VCaP (cell line): ENCODE data around the gene GTF2H4.
"Not testable (repeated sequence)": the region's sequence is repeated elsewhere in the genome, so short reads cannot be mapped to it uniquely, and the experiment has no call there.

Experiments
- H3K27ac ChIP-seq: fragments of 450-650 bp; 2 replicates; pipeline ENCODE4 v1.5.1; 2017
- TF ChIP-seq, protein P1 (sequence below): fragments of 450-650 bp; conservative IDR thresholded peaks from 2 replicates; pipeline ENCODE4 v1.5.1; 2017; ENCODE audit warnings: mild to moderate bottlenecking, moderate library complexity

Gene GTF2H4

DNA sequence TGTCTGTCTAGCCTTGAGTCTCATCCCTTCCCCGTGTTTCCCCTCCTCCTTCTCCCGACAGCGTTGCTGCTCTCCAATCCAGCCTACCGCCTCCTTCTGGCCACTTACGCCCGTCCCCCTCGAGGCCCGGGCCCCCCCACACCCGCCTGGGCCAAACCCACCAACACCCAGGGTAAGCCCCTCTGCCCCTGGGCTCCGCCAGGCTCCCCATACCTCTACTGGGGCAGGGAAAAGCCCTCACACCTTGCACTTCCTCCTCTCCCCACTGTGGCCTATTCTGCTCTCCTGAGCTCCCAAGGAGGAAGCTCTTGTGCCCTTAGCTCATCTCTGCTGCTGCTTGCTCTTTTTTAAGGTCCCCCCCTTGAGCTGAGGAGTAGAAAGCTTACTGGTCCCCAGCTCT lies 12.7 kb upstream of the GTF2H4 start:
- no peak overlapping the region for H3K27ac ChIP-seq
- TF ChIP-seq, protein P1, sequence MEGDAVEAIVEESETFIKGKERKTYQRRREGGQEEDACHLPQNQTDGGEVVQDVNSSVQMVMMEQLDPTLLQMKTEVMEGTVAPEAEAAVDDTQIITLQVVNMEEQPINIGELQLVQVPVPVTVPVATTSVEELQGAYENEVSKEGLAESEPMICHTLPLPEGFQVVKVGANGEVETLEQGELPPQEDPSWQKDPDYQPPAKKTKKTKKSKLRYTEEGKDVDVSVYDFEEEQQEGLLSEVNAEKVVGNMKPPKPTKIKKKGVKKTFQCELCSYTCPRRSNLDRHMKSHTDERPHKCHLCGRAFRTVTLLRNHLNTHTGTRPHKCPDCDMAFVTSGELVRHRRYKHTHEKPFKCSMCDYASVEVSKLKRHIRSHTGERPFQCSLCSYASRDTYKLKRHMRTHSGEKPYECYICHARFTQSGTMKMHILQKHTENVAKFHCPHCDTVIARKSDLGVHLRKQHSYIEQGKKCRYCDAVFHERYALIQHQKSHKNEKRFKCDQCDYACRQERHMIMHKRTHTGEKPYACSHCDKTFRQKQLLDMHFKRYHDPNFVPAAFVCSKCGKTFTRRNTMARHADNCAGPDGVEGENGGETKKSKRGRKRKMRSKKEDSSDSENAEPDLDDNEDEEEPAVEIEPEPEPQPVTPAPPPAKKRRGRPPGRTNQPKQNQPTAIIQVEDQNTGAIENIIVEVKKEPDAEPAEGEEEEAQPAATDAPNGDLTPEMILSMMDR: no peak

DNA sequence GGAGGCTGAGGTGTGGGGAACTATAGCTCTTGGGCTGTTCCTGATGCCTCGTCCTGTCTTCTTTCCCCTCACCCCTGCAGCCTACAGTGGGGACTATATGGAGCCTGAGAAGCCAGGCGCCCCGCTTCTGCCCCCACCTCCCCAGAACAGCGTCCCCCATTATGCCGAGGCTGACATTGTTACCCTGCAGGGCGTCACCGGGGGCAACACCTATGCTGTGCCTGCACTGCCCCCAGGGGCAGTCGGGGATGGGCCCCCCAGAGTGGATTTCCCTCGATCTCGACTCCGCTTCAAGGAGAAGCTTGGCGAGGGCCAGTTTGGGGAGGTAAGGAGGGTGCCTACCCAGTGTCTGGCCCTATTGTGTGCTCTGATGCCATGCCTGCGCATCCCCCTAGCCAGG lies 11.5 kb upstream of the GTF2H4 start:
- no peak overlapping the region for H3K27ac ChIP-seq
- TF ChIP-seq, protein P1: no peak

DNA sequence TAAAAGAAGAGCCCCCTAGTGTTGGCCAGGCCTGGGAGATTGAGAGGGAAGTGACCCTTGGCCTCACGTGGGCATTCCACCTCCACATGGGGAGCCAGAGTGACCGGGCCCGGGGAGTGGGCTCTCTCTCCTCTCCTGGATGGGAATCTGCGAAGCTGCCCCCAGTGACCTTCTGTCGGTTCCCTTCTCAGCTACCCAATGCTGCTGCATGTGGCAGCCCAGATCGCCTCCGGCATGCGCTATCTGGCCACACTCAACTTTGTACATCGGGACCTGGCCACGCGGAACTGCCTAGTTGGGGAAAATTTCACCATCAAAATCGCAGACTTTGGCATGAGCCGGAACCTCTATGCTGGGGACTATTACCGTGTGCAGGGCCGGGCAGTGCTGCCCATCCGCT lies 10.1 kb upstream of the GTF2H4 start:
- TF ChIP-seq, protein P1: no peak
- H3K27ac ChIP-seq: no peak overlapping the region

DNA sequence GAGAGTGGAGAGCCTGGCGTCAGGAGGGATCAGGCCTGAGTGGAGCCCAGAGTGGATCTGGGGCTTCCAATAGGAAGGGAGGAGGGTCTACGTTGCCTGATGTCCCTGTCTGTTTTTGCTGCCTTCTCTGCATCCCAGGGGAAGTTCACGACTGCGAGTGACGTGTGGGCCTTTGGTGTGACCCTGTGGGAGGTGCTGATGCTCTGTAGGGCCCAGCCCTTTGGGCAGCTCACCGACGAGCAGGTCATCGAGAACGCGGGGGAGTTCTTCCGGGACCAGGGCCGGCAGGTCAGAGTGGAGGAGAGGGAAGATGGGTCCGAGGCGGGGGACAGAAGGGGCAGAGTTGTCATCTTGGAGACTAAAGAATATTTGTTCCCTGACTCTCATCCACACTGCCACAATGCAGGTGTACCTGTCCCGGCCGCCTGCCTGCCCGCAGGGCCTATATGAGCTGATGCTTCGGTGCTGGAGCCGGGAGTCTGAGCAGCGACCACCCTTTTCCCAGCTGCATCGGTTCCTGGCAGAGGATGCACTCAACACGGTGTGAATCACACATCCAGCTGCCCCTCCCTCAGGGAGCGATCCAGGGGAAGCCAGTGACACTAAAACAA lies 9.2 kb upstream of the GTF2H4 start:
- H3K27ac ChIP-seq: no peak overlapping the region
- TF ChIP-seq, protein P1: no peak

DNA sequence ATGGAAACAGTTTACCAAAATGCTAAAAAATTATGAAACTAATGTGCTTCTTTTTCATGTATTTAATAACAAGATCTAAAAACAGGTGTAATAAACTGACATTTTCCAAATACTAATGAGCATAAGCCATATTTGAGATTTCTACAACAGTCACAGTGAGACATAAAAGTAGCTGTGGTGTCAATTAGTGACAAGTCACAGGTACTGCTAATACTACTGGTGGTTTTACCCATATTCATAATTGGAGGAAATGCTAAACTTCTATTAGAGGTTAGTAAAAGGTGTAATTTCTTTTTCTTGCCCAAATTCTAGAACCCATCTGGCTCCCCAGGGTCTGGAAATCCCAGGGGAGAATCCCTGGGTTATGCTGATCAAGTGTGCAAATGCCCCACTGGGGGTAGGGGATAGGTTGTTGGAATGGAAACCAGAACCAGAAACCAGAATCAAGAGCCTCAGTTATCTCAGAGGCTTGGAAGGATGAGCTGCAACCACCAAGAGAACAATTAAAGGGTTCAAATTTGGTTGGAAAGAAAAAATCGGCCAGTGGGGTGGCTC lies 7.1 kb upstream of the GTF2H4 start:
- TF ChIP-seq, protein P1: no peak
- H3K27ac ChIP-seq: no peak overlapping the region

DNA sequence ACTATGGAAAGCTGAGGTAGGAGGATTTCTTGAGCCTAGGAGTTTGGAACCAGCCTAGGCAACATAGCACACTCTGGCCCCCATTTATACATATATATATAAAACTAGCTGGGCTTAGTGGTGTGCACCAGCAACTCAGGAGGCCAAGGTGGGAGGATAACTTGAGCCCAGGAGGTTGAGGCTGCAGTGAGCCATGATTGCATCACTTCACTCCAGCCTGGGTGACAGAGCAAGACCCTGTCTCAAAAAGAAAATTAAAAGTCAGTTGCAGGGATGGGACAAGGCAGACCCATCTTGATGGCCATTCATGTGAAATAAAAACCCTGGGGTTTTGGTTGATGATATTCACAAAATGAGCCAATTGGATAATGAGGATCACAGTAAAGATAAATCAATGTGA lies 6.6 kb upstream of the GTF2H4 start:
- no peak overlapping the region for H3K27ac ChIP-seq
- TF ChIP-seq, protein P1: no peak

DNA sequence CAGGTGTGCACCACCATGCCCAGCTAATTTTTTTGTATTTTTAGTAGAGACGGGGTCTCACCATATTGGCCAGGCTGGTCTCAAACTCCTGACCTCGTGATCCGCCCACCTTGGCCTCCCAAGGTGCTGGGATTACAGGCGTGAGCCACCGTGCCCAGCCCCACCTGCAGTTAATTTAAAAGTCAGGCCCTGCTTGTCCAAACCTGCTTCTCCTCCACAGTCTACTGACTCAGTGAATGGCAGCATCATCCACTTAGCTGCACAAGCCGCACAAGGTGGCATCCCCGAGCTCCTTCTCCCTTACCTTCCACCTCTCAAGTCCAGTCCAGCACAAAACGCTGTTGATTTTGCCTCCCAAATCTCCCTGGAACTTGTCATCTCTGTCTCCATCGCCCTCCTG lies 5.8 kb upstream of the GTF2H4 start:
- not testable (repeated sequence) for H3K27ac ChIP-seq

DNA sequence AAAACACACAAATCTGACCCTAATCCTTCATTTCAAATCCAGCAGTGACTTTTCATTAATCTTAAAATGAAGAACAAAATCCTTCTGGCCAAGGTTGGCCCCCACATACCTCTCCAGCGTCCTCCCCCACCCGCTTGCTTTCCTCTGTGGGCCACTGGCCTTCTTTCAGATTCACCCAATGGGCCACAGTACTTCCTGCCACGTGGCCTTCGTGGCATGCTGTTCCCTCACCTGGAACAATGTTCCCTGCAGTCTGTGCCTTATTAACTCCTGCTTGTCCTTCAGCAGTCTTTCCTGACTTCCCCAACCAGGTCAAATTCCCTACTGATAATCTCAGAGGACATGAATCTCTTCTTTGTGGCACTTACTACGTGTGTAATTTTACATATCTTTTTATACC lies 5.3 kb upstream of the GTF2H4 start:
- H3K27ac ChIP-seq: no peak overlapping the region
- TF ChIP-seq, protein P1: no peak
